ENCODE data around the gene CDH1.

DNA sequence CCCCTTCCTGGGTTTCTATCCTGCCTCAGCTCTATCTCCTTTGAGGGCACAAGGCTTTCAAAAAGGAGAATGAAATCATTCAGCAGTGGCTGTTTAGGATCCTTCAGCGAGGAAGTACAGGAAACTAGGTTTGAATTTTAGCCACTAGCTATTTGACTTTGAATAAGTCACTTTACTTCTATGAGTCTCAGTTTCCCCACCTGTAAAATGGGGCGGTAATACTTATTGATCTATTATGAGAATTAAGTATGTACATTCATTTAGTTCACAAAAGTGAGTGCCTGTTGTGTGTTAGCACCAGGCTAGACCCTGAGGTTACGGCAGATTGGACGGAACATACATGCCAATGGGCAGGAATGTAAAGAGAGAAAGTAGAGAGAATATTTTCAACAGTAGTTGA lies 6.6 kb downstream of the CDH1 start:
- TF ChIP-seq, protein P1, sequence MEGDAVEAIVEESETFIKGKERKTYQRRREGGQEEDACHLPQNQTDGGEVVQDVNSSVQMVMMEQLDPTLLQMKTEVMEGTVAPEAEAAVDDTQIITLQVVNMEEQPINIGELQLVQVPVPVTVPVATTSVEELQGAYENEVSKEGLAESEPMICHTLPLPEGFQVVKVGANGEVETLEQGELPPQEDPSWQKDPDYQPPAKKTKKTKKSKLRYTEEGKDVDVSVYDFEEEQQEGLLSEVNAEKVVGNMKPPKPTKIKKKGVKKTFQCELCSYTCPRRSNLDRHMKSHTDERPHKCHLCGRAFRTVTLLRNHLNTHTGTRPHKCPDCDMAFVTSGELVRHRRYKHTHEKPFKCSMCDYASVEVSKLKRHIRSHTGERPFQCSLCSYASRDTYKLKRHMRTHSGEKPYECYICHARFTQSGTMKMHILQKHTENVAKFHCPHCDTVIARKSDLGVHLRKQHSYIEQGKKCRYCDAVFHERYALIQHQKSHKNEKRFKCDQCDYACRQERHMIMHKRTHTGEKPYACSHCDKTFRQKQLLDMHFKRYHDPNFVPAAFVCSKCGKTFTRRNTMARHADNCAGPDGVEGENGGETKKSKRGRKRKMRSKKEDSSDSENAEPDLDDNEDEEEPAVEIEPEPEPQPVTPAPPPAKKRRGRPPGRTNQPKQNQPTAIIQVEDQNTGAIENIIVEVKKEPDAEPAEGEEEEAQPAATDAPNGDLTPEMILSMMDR (IDR thresholded peaks at IDR 0.05) = no peak
- TF ChIP-seq POLR2A (IDR thresholded peaks at IDR 0.05) = no peak
